Fibroblast of upper back skin (primary cell): ENCODE results near the gene EIF3J.

ENCODE experiments used
- DNase-seq: peaks from one replicate; pipeline ENCODE4 v3.0.0-alpha.2; 2013

The EIF3J gene

DNA sequence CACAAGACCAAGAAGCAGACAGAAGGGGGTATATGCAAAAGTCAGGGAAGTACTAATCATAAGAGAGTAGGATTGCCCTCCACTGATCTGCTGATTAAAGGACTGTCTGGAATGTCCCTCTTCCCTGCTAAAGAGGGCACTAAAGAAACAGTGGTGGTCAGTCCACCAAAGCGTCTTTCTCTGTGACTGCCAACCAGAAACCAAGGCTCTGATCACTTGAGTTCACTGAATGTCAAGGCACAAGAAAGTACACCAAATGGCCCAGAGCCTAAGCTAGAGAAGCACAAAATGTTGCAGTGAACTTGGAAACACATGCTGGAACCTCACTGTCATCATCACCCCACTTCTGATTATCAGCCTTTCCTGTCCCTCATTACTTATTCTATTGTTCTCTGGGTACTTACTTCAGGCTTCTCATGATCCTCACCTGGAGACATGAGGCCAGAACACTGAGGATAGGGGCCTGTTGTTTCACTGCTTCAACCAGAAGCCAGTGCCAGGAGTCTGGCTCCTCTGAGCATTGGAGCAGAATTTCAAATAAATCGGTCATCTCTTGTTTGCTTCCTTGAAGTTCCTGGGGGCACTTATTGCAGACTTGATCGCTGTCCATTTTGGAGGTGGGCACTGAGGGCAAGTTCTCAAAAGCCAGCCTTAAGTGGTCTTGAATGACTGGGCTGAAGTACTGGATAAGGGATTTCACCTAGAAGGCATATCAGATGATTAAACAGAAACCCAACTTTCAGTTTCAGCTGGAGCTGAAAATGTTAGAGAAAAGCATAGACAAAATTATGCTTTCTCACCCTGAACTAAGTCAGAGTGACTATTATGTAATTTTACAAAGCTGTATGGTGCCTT, 58.9 kb downstream of the EIF3J start:
- DNase-seq: no peak

DNA sequence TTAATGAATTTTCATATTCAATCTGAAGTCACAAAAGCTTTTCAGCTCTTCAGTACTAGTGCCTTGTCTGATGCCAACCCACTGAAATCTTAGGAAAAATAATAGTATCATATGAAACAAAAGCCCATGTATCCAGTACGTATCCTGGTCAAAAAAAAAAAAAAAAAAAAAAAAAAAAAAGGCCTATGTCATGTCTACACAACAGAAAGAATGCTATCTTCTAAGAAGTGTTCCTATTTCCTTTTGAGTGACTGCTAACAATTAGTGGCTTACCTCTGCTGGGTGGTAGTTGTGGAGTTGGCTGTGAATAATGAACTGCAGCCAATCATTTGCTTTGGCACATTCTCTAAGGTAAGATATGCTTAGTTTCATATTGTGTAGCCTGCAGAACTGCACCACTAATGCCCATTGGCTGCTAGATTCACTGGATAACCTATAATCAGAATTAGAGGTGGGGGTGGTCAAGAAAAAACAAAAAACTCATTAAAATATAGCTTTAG, 59.6 kb downstream of the EIF3J start:
- DNase-seq: no peak

DNA sequence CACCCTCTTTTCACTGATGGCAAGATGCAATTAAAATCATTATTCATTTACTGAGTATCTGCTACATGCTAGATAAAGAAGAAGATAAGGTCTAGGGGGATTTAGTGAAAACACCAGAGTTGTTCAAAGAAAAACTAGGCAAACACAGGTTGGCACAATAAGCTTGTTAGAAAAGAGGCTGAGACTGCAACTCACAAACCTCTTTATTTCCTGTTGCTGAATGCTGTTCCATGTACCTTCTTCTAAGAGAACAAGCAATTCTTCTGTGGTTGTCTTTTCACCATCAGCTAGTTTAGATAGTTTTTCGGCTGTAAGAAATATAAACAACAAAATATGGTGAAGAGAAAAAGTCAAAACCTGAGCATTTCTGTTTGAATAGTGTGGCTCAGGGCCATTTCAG, 61.1 kb downstream of the EIF3J start:
- no peak for DNase-seq

DNA sequence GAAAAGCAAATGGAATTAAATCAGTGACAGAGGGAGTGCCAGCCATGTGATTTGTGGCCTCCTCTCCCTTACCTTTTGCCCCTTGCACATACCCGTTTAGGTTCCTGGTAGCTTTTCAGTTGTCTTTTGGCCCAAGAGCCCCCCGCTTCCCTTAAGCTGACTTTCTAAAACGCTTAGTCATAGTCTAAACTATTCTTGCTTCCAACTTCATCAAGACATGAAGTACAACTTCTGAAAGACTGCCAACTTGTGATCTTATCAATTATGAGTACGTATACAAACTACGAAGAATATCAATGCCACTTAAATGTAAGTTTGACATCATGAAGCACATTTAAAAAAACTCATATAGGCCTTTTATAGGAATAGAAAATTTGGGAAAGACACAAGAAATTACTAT, 61.9 kb downstream of the EIF3J start:
- peak; percentile 46 for DNase-seq

DNA sequence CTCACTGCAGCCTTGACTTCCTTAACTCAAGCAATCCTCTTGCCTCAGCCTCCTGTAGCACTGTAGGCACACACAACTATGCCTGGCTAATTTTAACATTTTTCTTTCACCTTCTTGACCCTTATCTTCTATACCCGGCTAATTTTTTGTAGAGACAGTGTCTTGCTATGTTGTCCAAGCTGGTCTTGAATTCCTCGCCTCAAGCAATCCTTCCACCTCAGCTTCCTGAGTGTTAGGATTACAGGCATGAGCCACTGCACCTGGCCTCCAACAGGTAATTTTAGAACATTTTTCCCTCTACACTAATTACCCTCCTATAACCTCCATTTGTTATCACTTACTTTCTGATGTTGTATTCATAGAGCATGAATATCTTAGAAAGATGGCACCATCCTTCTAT, 66.2 kb downstream of the EIF3J start:
- DNase-seq: no peak

DNA sequence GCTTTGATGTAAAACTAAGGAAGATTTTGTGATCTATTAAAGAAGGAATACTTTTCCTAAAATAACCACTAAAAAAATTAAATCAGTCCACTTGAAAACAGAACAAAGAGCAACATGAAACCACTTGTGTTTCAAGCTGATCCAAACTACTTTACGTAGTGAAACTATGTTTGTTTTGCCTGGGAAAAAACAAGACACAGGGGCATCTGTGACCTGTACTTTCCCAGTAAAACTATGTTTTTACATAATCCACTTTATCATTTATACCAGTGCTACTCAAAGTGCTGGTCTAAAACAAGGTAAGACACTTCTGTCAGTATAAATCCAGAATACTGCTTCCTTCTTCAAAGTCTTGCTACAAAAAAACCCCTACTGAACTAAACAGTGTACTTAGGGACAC, 69.8 kb downstream of the EIF3J start:
- no peak for DNase-seq
